Measurements from ENCODE around the gene PRKCB. TPM values are rescaled to one million over a fixed set of nuclear protein-coding genes. Genes with fewer than 3 reads are reported as not detected.

PRKCB gene
- total RNA-seq: 10 to 100 TPM; 10.7 to 23.9 (median 18.2) TPM

- Histone ChIP-seq H3K4me1 (peaks cover 0 to 26% (median 5%) of the 10 kb centered on the region in 3 donors), H3K9me3 (peaks cover 0 to 6% (median 0%) of the 10 kb centered on the region in 3 donors), H3K4me3 (peak within 1 kb of the TSS; percentile 41 to 55), H3K27me3 (peaks cover 79% of the 10 kb centered on the region), H3K36me3 (no peaks in the 10 kb centered on the region), H3K27ac (peak within 1 kb of the TSS in 2 of 4 donors; percentile 17 to 58)
- 0 to 17% methylated on average over 2 to 7 of the region's 63 CpGs for WGBS, 2 donors (ENCODE audit: low coverage in 1 of 2)
- peak; percentile 93 for ATAC-seq
- TF ChIP-seq CTCF (IDR thresholded peaks at IDR 0.05) (no peak), EP300 (IDR thresholded peaks at IDR 0.05) (no peak), POLR2AphosphoS5 (IDR thresholded peaks at IDR 0.05) (no peak), POLR2A (IDR thresholded peaks at IDR 0.05) (no peak)
Observed at GRCh38 chr16:23835390-23836077, at the start of gene PRKCB. Gene PRKCB (plus strand): TSS chr16:23835983.

GRCh38 chr16:23786964-23787561, 48.7 kb upstream of the PRKCB start:
- Histone ChIP-seq H3K4me3 (no peak overlapping the region), H3K27me3 (peaks cover 28% of the 10 kb centered on the region), H3K36me3 (no peaks in the 10 kb centered on the region), H3K9me3 (peaks cover 0 to 4% (median 0%) of the 10 kb centered on the region in 3 donors), H3K27ac (no peak overlapping the region), H3K4me1 (no peaks in the 10 kb centered on the region)
- no peak for ATAC-seq
- 21 to 28% methylated on average over 6 of the region's 6 CpGs for WGBS, 2 donors (ENCODE audit: low coverage in 1 of 2)
- TF ChIP-seq CTCF (IDR thresholded peaks at IDR 0.05) (no peak), POLR2A (IDR thresholded peaks at IDR 0.05) (no peak), POLR2AphosphoS5 (IDR thresholded peaks at IDR 0.05) (no peak), EP300 (IDR thresholded peaks at IDR 0.05) (no peak)

GRCh38 chr16:23788685-23789084, 47.1 kb upstream of the PRKCB start:
- Histone ChIP-seq H3K27me3 (peaks cover 22% of the 10 kb centered on the region), H3K36me3 (no peaks in the 10 kb centered on the region), H3K4me1 (no peaks in the 10 kb centered on the region), H3K4me3 (no peak overlapping the region), H3K9me3 (peaks cover 0 to 4% (median 0%) of the 10 kb centered on the region in 3 donors), H3K27ac (no peak overlapping the region)
- no peak for TF ChIP-seq POLR2AphosphoS5 (IDR thresholded peaks at IDR 0.05)
- TF ChIP-seq CTCF (IDR thresholded peaks at IDR 0.05): no peak
- no peak for TF ChIP-seq POLR2A (IDR thresholded peaks at IDR 0.05)
- no peak for TF ChIP-seq EP300 (IDR thresholded peaks at IDR 0.05)
- WGBS, 2 donors (ENCODE audit: low coverage in 1 of 2): 27 to 64% methylated on average over 3 of the region's 3 CpGs
- ATAC-seq: no peak

GRCh38 chr16:23795378-23795777, 40.4 kb upstream of the PRKCB start:
- ATAC-seq: no peak

More at GRCh38 chr16:23795378-23795777, 40.4 kb upstream of the PRKCB start:
- Histone ChIP-seq H3K9me3 (no peaks in the 10 kb centered on the region), H3K27ac (no peak overlapping the region), H3K4me3 (no peak overlapping the region), H3K4me1 (no peaks in the 10 kb centered on the region), H3K36me3 (no peaks in the 10 kb centered on the region), H3K27me3 (peaks cover 7% of the 10 kb centered on the region)
- WGBS, 2 donors (ENCODE audit: low coverage in 1 of 2): 60 to 85% methylated on average over 2 to 6 of the region's 6 CpGs
- TF ChIP-seq POLR2A (IDR thresholded peaks at IDR 0.05): no peak
- no peak for TF ChIP-seq CTCF (IDR thresholded peaks at IDR 0.05)
- no peak for TF ChIP-seq POLR2AphosphoS5 (IDR thresholded peaks at IDR 0.05)
- no peak for TF ChIP-seq EP300 (IDR thresholded peaks at IDR 0.05)

All from gastroesophageal sphincter (tissue), 4 donors.